ENCODE measurements around the gene POLR3A.

POLR3A gene

DNA sequence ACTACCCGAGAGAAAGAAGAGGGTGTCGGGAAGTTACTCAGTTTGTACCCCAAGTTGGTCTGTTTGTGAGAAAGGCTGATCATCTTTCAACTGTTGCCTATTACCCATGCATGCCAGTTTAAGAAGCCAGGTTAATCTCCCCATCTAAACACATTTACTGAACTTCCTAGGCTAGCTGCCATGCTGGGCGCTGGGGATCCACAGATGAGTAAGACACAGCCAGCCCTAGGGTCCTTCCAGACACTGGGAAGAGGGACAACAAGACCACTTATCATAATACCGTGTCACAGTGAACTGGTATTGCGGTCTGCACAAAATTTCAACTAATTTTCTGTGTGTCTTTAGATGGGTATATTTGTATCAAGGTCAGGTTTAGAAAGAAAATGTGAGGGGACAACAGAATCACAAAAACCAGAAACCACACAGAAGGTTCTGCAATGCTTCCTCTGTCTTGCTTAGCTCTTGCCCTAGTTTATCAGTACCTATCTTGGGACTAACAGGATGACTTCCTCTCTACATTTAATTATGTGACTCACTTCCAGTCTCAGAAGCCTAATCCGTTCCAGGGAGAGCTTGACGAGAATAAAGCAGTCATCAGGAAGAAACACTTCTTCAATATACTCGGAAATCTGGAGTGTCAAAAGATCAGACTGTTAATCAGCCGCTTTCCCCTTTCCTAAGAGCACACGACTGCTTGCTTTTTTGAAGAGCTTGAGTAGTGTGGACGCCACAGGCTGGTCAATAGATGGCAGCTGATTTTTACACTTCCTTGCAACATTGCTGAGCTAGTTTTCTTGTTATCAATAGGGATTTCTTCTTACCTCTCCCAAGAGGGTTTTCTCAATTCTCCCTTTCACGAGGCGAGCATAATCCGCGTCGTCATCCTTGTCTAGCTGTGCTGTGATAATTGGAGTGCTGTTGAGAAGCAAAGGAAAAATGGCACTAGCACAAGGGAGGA is 45.7 kb downstream of the POLR3A start:
- DNase-seq (ENCODE audit: low read depth, low spot score), result no peak

DNA sequence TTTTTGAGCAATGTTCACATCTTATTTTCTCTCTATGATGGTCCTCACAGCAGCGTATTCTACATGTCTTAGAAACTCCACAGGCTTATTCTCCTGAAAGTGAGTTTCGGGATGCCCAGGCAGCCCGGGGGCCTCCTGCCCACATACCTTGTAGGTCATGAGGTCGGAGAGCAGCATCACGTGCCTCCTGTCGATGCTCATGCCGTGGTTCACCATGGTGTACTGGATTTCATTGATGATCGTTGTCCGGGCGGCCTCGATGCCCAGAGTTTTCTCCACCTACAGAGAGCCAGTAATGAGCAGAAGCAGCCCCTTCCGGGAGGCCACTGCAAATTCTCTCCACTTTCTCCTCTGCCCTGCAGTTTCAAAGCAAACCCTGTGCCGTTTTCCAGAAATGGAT is 48.0 kb downstream of the POLR3A start:
- no peak for DNase-seq (ENCODE audit: low read depth, low spot score)
- H3K27ac ChIP-seq, result no peak overlapping the region

More for the DNA sequence above, 45.7 kb downstream of the POLR3A start:
- no peak overlapping the region for H3K27ac ChIP-seq

DNA sequence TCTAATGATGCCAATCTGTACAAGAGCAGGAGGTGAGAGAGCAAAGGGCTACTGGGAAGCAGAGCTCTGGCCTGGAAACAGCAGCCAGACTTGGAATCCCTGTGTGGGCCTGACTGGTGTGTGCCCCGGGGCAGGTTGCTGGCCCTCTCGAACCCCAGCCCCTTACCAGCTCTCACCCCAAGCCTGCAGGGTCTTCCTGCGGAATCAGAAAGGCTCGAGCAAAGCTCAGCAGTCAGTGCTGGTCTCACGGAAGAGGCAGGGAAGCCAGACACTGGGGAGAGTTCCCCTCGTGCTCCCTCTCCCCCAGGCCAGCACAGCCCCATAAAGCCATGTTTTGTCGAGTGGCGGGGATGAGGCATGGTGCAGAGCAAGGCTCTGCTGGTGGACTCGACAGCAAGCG is 50.1 kb downstream of the POLR3A start:
- DNase-seq (ENCODE audit: low read depth, low spot score), result no peak
- no peak overlapping the region for H3K27ac ChIP-seq

DNA sequence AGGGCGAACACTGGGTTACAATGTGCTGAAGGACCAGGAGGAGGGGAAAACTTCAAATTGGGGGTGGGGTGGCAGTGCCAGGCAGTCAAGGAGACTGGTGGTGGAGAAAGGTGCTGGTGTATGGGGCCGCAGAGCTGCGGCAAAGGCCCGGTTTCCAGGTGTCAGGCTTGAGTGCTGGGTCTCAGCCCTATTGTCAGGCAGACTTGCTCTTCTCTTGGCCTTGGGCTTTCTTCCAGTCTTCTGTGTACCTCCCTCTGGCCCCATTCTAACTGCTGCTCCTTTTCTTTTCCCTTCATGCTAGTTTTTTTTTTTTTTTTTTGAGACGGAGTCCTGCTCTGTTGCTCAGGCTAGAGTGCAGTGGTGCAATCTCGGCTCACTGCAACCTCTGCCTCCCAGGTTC is 51.0 kb downstream of the POLR3A start:
- H3K27ac ChIP-seq, result no peak overlapping the region
- no peak for DNase-seq (ENCODE audit: low read depth, low spot score)

DNA sequence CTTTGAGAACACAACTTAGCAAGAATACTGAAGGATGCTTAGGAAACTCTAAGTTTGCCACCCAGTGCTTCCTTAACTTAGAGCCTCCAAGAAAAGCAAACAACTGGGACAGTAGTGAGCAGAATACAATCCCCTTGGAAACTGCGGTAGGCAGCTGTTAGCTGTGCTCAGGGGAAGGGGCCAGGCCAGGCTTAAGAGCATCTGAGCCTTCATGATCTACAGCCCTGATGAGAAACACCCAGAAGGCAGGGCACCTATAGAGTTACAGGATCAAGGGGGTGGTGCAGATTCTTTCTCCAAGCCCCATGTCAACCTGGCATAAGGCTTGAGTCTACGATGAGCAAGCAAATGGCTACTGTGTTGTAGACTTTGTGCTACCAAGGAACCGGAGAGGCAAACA is 51.4 kb downstream of the POLR3A start:
- DNase-seq (ENCODE audit: low read depth, low spot score), result no peak
- H3K27ac ChIP-seq, result no peak overlapping the region

DNA sequence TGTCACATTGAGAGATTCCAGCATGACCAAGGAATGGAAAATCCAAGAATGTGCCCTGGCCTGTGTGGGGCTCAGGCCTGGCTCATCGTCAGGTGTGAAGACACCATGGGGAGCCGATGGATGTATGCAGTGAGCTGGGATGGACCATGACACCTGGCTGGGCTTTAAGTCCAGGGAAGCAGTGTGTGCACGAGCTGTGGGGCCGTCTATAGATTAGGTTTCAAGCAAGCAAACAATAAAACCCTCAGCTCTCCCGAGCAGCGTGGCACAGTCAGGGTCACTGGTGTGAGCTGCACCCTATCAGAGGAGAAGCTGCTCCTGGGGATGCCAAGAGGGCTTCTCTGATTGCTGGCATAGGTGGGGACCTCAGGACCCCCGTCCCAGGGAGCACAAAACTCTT is 52.3 kb downstream of the POLR3A start:
- no peak overlapping the region for H3K27ac ChIP-seq
- no peak for DNase-seq (ENCODE audit: low read depth, low spot score)

DNA sequence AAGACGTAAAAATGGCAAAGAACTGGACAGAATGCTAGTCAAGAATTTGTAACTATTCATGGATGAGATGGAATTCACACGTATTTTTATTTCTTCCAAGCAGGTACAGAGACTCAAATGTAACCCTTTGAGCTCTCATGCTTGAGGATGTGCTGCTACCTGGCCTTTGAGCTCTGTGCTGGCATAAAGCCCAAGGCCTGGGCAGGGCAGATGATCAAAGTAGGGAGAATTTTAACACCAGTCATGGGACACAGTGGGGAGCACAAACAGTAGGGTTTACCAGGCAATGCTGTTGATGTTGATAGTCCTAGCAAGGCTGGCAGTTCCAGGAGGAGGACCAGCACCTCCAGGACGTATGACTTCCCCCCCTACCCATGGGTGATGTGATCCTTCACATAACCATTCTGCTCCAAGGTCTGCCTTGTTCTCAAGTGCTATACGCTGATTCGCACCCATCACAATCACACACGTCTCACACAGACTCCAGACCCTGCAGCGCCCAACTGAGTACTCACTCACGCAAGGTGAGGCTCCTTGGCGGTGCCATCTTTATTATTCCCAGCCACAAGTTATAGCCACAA is 54.1 kb downstream of the POLR3A start:
- DNase-seq (ENCODE audit: low read depth, low spot score), result no peak
- H3K27ac ChIP-seq, result peak overlapping the region; percentile 13

DNA sequence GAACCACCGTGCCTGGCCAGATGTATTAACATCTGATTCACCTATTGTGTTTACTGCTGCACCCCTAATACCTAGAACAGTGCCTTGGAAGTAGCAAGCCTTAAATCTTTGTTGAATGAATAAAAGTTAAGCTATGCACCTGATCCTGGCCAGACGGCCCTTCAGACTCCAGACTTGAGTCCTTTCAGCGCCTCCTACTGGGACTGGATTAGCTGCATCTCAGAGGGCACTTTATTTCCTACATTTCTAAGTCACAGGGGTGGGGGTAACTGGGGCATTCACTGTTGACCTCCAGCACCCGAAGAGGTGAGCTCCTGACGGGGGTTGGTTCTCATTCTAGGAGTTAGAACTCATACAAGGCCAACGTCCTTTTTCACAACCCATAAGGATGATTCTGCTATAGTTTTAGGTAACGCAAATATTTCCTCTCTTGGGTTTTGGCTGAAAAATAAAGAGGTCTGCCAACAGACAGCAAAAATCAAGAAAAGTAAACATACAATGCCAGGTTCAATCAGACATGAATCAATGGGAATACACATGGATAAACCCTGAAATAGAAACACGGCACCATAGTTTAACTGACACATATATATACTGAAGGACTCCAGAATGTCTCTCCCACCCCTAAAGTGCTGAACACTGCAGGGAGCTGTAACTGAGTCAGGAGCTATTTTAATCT is 54.8 kb downstream of the POLR3A start:
- peak overlapping the region; percentile 13 for H3K27ac ChIP-seq
- peak; percentile 6 for DNase-seq (ENCODE audit: low read depth, low spot score)

DNA sequence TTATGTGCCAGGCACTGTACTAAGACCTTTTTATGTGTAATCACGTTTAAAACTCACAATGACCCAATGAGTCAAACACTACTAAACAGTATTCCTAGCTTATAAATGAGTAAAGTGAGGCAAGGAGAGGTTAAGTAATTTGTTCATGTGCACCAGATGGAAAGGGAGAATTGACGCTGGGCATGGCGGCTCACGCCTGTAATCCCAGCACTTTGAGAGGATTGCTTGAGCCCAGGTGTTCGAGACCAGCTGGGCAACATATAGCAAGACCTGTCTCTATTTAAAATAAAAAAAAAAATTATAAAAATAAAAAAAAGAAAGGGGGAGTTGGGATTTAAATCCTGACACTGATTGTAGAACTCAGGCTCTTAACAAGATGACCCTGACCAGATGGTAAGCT is 56.0 kb downstream of the POLR3A start:
- no peak overlapping the region for H3K27ac ChIP-seq
- DNase-seq (ENCODE audit: low read depth, low spot score), result no peak

DNA sequence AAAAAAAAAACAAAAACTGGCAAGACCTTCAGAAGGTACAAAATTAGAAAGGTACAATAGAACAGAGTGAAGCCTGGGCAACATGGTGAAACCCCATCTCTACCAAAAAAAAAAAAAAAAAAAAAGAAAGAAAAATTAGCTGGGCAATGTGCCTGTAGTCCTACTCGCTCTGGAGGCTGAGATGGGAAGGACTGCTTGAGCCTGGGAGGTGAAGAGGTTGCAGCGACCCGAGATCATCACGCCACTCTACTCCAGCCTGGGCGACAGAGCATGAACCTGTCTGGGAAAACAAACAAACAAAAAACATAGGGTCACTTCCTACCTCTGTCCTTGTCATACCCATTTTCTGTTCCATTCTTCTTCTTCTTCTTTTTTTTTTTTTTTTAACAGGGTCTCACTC is 57.2 kb downstream of the POLR3A start:
- H3K27ac ChIP-seq, result no peak overlapping the region
- DNase-seq (ENCODE audit: low read depth, low spot score), result no peak

DNA sequence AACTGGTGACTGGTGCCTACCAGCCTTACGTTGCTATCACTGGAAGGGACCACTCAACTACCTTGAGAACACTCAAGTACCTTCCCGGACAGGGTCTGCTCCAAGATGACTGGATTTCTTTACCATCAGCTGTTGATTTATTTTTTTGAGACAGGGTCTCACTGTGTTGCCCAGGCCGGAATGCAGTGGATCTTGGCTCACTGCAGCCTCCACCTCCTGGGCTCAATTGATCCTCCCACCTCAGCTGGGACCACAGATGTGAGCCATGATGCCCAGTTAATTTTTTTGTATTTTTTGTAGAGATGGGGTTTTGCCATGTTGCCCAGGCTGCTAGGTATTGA is 57.5 kb downstream of the POLR3A start:
- DNase-seq (ENCODE audit: low read depth, low spot score), result no peak
- peak overlapping the region; percentile 35 for H3K27ac ChIP-seq

DNA sequence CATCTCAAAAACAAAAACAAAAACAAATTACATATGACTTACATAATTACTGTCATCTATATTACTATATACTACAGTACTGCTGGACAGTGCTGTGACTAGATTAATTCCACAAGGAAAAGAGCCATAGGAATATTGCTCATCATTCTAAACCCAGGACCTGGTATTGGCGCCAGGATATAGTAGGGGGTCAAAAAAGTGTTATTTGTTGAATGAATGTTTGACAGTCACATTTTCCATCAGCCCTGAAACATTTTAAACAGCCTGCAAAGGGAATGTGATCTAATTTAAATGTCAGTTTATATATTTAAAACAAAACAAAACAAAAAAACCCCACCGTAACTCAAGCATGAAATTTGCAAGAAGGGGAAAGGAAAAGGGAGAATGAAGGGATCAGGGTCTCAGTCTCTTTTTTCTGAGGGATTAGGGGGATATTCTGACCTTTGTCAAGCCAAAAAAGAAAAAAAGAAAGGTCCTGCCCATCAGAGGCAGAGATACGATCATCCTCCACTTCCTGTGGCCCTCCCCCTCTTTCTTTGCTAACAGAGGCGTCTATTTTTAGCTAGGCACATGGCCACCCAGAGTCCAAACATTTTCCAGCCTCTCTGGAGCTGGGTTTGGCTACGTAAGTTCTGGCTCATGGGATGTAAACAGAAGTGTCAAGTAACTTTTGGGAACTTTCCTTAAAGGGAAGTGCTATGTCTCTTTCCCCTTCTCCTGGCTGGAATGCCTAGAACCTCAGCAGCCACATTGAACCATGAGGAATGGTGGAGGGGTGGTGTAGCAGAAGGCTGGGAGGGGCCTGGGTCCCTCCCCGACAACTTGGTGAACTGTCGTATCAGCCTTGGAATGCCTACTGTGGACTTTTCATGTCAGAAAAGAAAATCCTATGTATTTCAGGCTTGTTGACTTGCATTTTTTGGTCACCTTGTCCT is 58.2 kb downstream of the POLR3A start:
- peak overlapping the region; percentile 35 for H3K27ac ChIP-seq
- no peak for DNase-seq (ENCODE audit: low read depth, low spot score)

DNA sequence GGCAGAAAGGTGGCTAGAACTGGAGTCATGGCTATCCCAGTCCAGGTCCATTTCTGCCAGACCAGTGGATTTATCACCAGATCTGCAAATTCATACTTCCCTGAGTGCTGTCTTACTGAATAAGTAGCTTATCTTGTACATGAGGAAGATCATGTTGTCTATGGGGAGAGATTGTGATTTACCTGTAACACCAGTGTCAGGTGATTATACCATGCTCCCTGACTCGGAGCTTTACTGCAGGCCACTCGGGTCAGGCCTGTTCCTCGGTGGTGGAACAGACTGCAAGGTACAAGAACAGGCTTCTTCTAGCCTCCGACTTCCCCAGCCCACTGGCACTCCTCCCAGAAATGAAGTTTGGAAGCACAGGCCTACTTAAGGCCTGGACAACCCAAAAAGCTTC is 60.2 kb downstream of the POLR3A start:
- no peak for DNase-seq (ENCODE audit: low read depth, low spot score)
- H3K27ac ChIP-seq, result no peak overlapping the region

DNA sequence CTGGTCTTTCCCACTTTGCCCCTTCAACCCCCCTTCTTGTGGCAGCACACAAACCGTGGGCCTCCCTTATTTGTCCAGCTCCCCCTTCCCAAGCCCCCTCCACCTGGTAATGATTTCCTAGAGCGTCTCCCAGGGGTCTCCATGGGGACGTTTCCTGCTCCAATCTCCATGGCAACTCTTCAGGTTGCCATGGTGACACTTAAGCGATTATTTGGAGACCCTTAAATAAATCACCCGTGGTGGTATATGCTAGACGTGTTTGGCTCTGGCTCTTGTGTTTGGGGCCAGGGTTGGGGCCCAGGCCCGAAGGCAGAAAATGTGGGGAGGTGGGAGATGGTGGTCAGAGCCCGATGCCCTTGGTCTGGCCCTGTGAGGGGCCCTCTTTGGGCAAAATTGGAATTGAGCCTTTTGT is 61.7 kb downstream of the POLR3A start:
- no peak for DNase-seq (ENCODE audit: low read depth, low spot score)
- no peak overlapping the region for H3K27ac ChIP-seq

DNA sequence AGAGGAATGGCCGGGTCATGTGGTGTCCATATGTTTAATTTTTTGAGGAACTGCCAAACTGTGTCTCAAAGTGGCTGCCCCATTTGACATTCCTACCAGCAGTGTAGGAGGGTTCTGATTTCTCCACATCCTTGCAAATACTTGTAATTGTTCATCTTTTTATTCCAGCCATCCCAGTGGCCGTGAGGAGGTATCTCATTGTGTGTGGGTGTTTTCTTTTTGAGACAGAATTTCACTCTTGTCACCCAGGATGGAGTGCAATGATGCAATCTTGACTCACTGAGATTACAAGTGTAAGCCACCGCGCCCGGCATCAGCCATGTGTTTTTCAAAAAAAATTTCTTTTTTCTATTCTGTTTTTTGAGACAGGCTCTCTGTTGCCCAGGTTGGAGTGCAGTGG is 64.0 kb downstream of the POLR3A start:
- peak overlapping the region; percentile 33 for H3K27ac ChIP-seq
- no peak for DNase-seq (ENCODE audit: low read depth, low spot score)

DNA sequence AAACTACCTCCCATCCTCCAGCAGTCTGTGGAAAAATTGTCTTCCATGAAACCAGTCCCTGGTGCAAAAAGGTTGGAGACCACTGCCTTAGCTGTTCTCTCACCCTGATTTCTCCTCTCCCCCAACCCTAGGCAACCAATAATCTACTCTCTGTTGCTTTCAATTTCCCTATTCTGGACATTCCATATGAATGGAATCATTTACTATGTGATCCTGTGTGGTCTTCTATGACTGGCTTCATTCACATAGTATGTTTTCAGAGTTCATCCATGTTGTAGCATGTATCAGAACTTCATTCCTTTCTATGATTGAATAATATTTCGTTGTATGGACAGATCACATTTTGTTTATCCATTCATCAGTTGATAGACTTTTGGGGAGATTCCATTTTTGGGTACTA is 64.5 kb downstream of the POLR3A start:
- DNase-seq (ENCODE audit: low read depth, low spot score), result no peak
- H3K27ac ChIP-seq, result peak overlapping the region; percentile 33

DNA sequence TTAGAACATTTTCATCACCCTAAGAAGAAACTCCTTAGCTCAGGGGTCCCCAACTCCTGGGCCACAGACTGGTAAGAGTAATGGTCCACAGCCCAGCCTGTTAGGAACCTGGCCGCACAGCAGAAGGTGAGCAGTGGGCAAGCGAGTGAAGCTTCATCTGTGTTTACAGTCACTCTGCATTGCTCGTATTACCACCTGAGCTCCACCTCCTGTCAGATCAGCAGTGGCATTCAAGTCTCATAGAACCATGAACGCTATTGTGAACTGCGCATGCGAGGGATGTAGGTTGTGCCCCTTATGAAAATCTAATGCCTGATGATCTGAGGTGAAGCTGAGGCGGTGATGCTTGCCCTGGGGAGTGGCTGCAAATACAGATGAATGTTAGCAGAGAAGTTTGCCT is 65.4 kb downstream of the POLR3A start:
- H3K27ac ChIP-seq, result no peak overlapping the region
- no peak for DNase-seq (ENCODE audit: low read depth, low spot score)

DNA sequence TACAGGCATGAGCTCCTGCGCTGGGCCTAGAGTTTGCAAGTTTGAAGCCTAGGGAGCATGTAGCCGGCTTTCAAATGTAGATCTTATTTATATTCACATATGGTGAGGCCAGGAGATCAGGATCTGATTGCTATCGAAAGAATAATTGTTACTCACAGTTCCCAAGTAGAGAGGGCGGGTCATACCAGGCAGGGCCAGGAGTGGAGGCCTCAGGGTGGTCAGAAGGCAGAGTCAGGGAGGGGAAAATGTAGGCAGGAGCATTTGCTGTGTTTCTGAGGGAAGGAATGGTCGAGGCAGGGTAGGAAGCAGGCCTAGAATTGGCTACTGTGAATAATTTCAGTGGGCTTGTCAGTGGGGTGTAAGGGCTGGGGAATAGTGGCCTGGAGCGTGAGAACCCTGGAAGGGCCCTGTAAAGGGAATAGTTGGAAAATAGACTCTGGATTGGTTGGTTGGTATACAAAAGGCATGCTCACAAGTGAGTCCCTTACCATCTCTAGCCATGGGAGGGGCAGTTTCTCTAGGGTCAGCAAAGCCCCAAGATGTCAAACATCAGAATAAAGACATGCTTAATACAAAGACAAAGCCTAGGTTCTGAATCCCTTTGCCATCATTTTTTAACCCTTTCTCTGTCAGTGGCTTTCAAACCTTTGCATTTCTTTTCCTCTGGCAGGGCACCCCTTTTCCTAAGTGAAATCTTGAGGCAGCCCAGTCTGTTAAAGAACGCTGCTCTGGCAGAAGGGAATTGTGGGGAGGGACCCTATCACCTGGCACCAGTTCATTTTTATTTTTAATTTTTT is 66.8 kb downstream of the POLR3A start:
- no peak overlapping the region for H3K27ac ChIP-seq
- no peak for DNase-seq (ENCODE audit: low read depth, low spot score)

DNA sequence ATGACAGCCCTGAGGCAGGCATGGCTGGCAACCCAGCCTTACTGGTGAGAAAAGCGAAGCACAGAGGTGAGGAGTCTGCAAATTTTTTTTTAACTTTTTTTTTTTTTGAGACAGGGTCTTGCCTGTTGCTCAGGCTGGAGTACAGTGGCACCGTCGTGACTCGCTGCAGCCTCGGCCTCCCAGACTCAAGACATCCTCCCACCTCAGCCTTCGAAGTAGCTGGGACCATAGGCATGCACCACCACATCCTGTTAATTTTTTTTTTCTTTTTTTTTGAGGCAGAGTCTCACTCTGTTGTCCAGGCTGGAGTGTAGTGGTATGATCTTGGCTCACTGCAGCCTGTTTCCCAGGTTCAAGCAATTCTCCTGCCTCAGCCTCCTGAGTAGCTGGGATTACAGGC is 67.6 kb downstream of the POLR3A start:
- no peak for DNase-seq (ENCODE audit: low read depth, low spot score)
- H3K27ac ChIP-seq, result no peak overlapping the region

Measured in epithelial cell of prostate (primary cell).